Measurements from ENCODE around the gene SLC24A3. TPM values are rescaled to one million over a fixed set of nuclear protein-coding genes. Genes with fewer than 3 reads are reported as not detected.

Gene SLC24A3
- total RNA-seq, 2 donors from 2014 or later, result 1.4 to 3.7 TPM

DNA sequence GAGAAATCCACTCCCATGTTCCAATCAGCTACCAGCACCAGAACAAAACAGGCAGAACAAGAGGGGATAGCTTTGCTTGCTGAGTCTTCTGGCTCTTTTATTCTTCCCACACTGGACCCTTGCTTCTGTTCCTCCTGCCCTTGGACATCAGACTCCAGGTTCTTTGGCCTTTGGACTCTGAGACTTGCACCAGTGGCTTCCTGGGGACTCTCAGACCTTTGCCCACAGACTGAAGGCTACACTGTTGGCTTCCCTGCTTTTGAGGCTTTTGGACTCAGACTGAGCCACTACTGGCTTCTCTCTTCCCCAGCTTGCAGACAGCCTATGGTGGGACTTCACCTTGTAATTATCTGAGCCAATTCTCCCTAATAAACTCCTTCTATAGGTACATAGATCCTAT is 403.2 kb downstream of the SLC24A3 start:
- no peaks in the 10 kb centered on the region for H3K36me3 ChIP-seq
- no peaks in the 10 kb centered on the region for H3K27me3 ChIP-seq
- H3K4me1 ChIP-seq, result no peaks in the 10 kb centered on the region
- H3K9me3 ChIP-seq, result no peaks in the 10 kb centered on the region
- no peak overlapping the region for H3K27ac ChIP-seq
- DNase-seq (ENCODE audit: low spot score), result no peak
- TF ChIP-seq, protein P1, sequence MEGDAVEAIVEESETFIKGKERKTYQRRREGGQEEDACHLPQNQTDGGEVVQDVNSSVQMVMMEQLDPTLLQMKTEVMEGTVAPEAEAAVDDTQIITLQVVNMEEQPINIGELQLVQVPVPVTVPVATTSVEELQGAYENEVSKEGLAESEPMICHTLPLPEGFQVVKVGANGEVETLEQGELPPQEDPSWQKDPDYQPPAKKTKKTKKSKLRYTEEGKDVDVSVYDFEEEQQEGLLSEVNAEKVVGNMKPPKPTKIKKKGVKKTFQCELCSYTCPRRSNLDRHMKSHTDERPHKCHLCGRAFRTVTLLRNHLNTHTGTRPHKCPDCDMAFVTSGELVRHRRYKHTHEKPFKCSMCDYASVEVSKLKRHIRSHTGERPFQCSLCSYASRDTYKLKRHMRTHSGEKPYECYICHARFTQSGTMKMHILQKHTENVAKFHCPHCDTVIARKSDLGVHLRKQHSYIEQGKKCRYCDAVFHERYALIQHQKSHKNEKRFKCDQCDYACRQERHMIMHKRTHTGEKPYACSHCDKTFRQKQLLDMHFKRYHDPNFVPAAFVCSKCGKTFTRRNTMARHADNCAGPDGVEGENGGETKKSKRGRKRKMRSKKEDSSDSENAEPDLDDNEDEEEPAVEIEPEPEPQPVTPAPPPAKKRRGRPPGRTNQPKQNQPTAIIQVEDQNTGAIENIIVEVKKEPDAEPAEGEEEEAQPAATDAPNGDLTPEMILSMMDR (IDR thresholded peaks at IDR 0.05), result no peak
- no peak overlapping the region for H3K4me3 ChIP-seq

DNA sequence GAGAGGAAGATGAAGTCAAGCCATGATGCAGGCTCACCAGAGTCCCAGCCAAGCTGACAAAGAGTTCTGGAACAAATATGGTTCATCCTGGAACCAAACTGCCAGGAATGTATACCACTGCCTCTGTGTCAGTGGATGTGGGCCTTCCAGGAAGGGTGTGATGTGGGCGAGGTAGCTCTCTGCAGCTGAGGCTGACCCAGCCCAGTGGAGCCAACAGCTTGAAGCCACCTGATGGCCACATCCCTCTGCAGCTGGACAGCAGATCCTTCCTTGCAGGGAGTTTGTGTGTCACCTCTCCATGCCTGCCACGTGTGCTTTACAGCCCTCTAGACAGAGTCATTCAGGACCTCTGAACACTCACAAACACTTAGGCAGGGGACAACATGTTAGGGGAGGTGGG is 403.6 kb downstream of the SLC24A3 start:
- DNase-seq (ENCODE audit: low spot score), result no peak
- Histone ChIP-seq H3K27ac (no peak overlapping the region), H3K36me3 (no peaks in the 10 kb centered on the region), H3K4me1 (no peaks in the 10 kb centered on the region), H3K9me3 (no peaks in the 10 kb centered on the region), H3K27me3 (no peaks in the 10 kb centered on the region), H3K4me3 (no peak overlapping the region)
- TF ChIP-seq, protein P1 (IDR thresholded peaks at IDR 0.05), result no peak

DNA sequence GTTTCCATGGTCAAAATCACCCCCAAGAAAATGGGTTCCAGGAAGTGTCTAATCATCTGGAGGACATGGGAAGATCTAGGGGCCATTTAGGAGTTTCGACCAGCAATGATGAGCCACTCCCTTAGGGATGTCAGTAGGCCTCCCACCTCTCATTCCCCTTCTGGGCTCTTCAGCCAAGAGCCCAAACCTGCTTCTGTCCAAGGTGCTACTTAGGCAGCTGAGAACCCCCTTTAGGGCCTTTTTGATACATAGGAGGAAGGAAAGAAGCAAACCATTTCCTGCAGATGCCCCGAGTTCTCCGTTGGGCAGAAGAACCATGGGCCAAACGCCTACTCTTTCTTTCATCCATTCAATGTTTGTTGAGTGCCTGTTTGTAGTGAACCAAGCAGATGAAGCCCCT is 404.2 kb downstream of the SLC24A3 start:
- Histone ChIP-seq H3K9me3 (no peaks in the 10 kb centered on the region), H3K27ac (no peak overlapping the region), H3K4me3 (no peak overlapping the region), H3K27me3 (no peaks in the 10 kb centered on the region), H3K4me1 (no peaks in the 10 kb centered on the region), H3K36me3 (no peaks in the 10 kb centered on the region)
- TF ChIP-seq, protein P1 (IDR thresholded peaks at IDR 0.05), result no peak
- DNase-seq (ENCODE audit: low spot score), result no peak

DNA sequence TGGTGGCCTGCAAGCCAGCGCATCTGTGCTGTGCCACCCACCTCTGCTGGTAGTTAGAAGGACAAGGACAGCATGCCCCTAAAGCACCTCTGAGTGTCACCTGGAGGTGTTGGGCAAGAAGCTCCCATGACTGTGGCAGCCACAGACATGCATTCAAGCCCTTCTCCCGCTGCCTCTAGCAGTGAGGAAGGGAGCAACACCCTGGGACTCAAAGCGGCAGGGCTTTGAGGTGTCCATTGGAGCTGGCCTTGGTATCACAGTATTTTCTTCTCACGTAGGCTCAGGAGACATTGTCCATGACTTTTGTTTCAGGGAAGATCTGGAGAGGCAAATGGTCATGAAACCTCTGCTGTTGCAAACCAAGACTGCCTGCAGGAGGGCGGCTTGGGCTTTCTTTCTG is 404.8 kb downstream of the SLC24A3 start:
- no peak overlapping the region for H3K4me3 ChIP-seq
- TF ChIP-seq, protein P1 (IDR thresholded peaks at IDR 0.05), result no peak
- no peaks in the 10 kb centered on the region for H3K4me1 ChIP-seq
- DNase-seq (ENCODE audit: low spot score), result no peak
- H3K9me3 ChIP-seq, result no peaks in the 10 kb centered on the region
- no peak overlapping the region for H3K27ac ChIP-seq
- no peaks in the 10 kb centered on the region for H3K27me3 ChIP-seq
- no peaks in the 10 kb centered on the region for H3K36me3 ChIP-seq

DNA sequence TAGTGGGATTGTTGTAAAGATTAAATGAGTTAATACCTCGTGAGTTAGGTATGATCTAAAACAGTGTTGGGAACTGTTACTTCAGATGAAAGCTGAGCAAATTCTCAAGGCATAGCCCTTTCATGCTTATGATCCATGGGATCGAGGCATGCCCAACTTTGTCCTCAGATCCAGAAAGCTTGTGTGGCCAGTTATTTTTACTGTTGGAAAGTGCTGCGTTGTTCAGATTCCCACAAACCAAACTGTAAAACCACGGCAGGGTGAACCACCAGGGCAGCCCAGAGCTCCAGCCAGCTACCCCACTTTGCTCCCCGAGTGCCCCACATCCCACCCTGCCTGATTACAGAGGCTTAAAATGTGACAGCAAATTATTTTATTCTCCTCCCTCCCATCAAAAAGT is 406.3 kb downstream of the SLC24A3 start:
- TF ChIP-seq, protein P1 (IDR thresholded peaks at IDR 0.05), result no peak
- Histone ChIP-seq H3K4me1 (no peaks in the 10 kb centered on the region), H3K27me3 (no peaks in the 10 kb centered on the region)

DNA sequence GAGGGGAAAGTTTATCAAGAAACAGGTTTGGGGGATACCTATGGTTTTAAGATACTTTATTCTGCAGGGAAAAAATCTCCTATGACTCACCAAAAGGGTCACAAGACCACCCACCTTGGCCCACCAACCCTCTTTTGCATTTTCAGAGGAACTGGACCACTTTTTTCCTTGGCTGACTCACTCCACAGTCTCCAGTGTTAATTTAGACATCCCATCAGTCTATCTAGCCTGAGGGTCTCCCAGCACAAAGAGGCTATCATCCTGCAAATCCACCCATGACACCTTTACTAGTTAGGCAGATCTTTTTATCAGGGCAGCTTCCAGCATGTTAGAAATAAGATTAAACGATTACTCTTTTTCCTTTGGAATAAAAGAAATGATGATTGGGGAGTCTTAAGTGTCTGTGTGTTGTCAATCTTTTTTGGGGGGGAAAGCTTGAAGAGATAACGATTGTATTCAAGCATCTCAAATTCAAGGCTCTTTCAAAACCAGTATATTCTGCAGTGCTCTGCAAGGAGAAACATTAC is 407.5 kb downstream of the SLC24A3 start:
- H3K4me1 ChIP-seq, result no peaks in the 10 kb centered on the region
- DNase-seq (ENCODE audit: low spot score), result no peak
- TF ChIP-seq, protein P1 (IDR thresholded peaks at IDR 0.05), result no peak
- H3K4me3 ChIP-seq, result no peak overlapping the region
- no peaks in the 10 kb centered on the region for H3K36me3 ChIP-seq
- H3K27me3 ChIP-seq, result no peaks in the 10 kb centered on the region
- no peak overlapping the region for H3K27ac ChIP-seq
- H3K9me3 ChIP-seq, result no peaks in the 10 kb centered on the region

More for the DNA sequence above, 406.3 kb downstream of the SLC24A3 start:
- Histone ChIP-seq H3K9me3 (no peaks in the 10 kb centered on the region), H3K27ac (no peak overlapping the region), H3K36me3 (no peaks in the 10 kb centered on the region), H3K4me3 (no peak overlapping the region)
- no peak for DNase-seq (ENCODE audit: low spot score)
